Measurements from ENCODE around the gene FAM124B. TPM values are rescaled to one million over a fixed set of nuclear protein-coding genes. Genes with fewer than 3 reads are reported as not detected.

Gene FAM124B
- total and polyA plus RNA-seq, 8 donors, result 0.09 to 0.78 (median 0.29) TPM; not detected in 1

DNA sequence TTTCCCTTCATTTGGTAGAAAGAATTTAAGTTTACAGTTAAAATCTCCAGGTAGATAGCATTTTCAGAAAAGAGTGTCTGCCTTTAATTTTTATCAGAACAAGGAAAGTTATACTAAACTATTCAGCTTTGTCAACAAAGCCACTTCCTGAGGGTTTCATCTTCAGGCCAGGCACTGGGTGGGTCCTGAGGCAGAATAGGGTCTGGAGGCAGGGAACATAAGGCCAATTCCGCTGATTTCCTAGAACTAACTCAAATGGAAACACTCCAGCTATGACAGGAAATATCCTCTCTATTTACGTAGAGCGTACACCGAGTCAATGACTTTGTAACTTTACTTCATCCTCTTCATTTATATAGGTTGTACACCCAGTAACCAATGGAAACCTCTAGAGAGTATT is 32.7 kb upstream of the FAM124B start:
- Histone ChIP-seq H3K4me3 (no peak overlapping the region), H3K4me1 (no peaks in the 10 kb centered on the region), H3K27me3 (no peaks in the 10 kb centered on the region), H3K27ac (no peak overlapping the region), H3K9me3 (no peaks in the 10 kb centered on the region), H3K36me3 (no peaks in the 10 kb centered on the region)
- no peak for ATAC-seq
- FAIRE-seq, result no peak
- WGBS, 2 donors, result 80 to 87% methylated on average over 4 of the region's 4 CpGs
- TF ChIP-seq, protein P1, sequence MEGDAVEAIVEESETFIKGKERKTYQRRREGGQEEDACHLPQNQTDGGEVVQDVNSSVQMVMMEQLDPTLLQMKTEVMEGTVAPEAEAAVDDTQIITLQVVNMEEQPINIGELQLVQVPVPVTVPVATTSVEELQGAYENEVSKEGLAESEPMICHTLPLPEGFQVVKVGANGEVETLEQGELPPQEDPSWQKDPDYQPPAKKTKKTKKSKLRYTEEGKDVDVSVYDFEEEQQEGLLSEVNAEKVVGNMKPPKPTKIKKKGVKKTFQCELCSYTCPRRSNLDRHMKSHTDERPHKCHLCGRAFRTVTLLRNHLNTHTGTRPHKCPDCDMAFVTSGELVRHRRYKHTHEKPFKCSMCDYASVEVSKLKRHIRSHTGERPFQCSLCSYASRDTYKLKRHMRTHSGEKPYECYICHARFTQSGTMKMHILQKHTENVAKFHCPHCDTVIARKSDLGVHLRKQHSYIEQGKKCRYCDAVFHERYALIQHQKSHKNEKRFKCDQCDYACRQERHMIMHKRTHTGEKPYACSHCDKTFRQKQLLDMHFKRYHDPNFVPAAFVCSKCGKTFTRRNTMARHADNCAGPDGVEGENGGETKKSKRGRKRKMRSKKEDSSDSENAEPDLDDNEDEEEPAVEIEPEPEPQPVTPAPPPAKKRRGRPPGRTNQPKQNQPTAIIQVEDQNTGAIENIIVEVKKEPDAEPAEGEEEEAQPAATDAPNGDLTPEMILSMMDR (IDR thresholded peaks at IDR 0.05), result no peak
- DNase-seq, result no peak
- intact Hi-C loops (cut with DNase I), result no loop called here

DNA sequence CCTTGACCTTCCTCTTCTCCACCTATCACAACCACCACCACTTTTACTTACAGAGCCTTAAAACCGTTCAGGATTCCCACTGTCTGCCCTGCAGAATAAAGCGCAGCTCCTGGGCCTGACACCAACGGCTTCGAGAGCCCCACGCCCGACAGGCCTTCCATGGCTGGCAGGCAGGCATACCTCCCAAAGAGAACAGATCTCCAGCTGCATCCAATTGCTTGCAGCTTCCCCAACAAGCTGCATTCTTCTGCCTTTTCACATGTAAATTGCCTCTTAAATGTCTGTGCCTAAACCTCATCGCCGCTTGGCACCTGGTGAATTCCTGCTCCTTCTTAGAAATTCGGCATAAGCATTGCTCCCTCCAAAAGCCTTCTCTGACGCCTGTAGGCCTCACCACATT is 31.5 kb upstream of the FAM124B start:
- FAIRE-seq, result no peak
- WGBS, 2 donors, result 67 to 76% methylated on average over 10 of the region's 10 CpGs
- no peaks in the 10 kb centered on the region for H3K9me3 ChIP-seq
- no peaks in the 10 kb centered on the region for H3K36me3 ChIP-seq
- intact Hi-C loops (cut with DNase I), result no loop called here
- no peak for ATAC-seq
- H3K27me3 ChIP-seq, result no peaks in the 10 kb centered on the region
- no peaks in the 10 kb centered on the region for H3K4me1 ChIP-seq
- H3K4me3 ChIP-seq, result no peak overlapping the region
- H3K27ac ChIP-seq, result no peak overlapping the region
- DNase-seq, result no peak
- TF ChIP-seq, protein P1 (IDR thresholded peaks at IDR 0.05), result no peak

DNA sequence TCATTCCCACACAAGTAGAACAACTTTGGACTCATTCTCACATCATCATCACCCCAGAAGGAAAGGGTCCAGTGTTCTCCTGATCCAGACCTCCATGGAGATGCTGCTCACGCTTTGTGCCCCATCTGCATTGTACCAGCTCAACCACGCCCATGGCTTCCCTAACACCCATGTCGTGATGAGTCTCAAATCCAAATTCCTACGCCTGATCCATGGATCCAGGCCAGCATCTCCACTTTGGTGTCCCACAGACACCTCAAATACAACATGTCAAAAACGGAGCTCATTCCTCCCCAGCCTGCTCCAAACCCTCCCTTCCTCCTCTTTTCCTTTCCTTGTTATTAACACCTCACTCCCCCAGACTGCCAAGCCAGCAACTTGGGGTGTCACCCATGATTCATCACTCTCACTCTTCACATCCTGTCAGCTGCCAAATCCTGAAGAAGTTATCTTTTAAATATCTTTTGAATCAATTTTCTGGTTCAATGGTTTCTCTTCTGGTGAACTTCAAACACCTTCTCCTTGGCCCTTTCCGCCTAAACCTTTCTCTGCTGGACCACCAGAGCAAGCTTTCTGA is 30.2 kb upstream of the FAM124B start:
- no peak for ATAC-seq
- no peaks in the 10 kb centered on the region for H3K4me1 ChIP-seq
- no peak overlapping the region for H3K27ac ChIP-seq
- H3K4me3 ChIP-seq, result no peak overlapping the region
- H3K9me3 ChIP-seq, result no peaks in the 10 kb centered on the region
- FAIRE-seq, result no peak
- H3K36me3 ChIP-seq, result no peaks in the 10 kb centered on the region
- DNase-seq, result no peak
- no peaks in the 10 kb centered on the region for H3K27me3 ChIP-seq
- TF ChIP-seq, protein P1 (IDR thresholded peaks at IDR 0.05), result no peak
- 77 to 79% methylated on average over 6 of the region's 6 CpGs for WGBS, 2 donors
- intact Hi-C loops (cut with DNase I), result no loop called here

DNA sequence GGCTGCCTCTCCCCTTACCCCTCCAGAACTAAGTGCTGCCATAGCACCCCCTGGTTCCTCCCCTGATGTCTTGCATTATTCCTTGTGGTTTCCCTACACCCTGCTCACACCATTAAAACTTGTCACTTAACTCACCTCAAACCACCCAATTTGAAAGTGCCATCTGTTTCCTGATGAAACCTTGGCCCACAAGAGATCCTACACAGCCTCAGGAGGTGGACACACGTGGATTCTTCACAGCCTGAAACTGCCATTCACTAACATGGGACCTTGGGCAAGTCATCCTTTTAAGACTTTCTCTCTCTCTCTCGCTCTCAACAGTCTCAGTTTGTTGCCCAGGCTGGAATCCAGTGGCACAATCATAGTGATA is 27.5 kb upstream of the FAM124B start:
- no peak for ATAC-seq
- Histone ChIP-seq H3K9me3 (no peaks in the 10 kb centered on the region), H3K4me3 (no peak overlapping the region), H3K27ac (no peak overlapping the region), H3K36me3 (no peaks in the 10 kb centered on the region), H3K4me1 (no peaks in the 10 kb centered on the region), H3K27me3 (no peaks in the 10 kb centered on the region)
- intact Hi-C loops (cut with DNase I), result no loop called here
- TF ChIP-seq, protein P1 (IDR thresholded peaks at IDR 0.05), result no peak
- no peak for DNase-seq
- FAIRE-seq, result no peak
- WGBS, 2 donors, result 57 to 78% methylated on average over 2 of the region's 2 CpGs

DNA sequence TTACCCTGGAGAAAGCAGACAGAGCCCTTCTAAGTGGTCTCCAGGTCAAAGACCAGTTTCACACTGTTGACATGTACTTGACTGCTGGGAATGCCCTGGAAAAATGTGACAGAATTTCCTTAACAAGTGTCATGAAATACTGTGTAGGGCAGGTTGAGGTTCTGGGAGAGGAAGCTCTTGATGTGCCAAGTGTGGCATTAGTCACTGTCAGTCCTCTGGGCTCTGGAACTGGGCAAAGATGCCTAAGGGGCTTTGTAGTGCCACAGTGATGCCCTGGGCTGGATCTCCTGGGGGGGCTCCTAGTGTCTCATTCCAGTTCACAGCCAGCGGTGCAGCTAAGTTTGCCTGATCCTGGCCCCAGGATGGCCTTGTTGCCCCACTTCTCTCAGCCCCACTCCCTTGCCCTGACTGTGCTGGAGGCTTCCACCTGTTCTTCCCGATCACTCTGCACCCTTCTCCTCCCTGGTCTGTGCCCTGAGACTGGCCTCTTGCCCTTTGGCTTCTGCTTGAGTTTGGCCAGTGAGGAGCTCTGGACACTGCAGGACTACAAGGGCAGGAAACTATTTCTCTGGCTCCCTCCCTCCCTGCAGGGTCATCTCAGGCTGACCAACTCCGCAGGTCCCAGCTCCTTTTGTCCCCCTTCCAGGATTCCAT is 27.0 kb upstream of the FAM124B start:
- TF ChIP-seq, protein P1 (IDR thresholded peaks at IDR 0.05), result no peak
- Histone ChIP-seq H3K27me3 (no peaks in the 10 kb centered on the region), H3K4me1 (no peaks in the 10 kb centered on the region), H3K9me3 (no peaks in the 10 kb centered on the region), H3K27ac (no peak overlapping the region), H3K36me3 (no peaks in the 10 kb centered on the region), H3K4me3 (no peak overlapping the region)
- FAIRE-seq, result no peak
- intact Hi-C loops (cut with DNase I), result no loop called here
- no peak for DNase-seq
- 80 to 93% methylated on average over 3 of the region's 3 CpGs for WGBS, 2 donors
- no peak for ATAC-seq

All from pancreas (tissue), 10 donors.